IPS-20b (cell line): ENCODE data around the gene TSKS.

ENCODE experiments used
- H3K27ac ChIP-seq: one replicate; pipeline ENCODE4 v1.5.1; 2013; ENCODE audit warnings: low read length
- H3K27me3 ChIP-seq: 2 replicates; pipeline ENCODE4 v1.6.1; 2013; ENCODE audit warnings: mild to moderate bottlenecking, low read length, inconsistent platforms; ENCODE audit not compliant: insufficient read depth
- H3K36me3 ChIP-seq: 2 replicates; pipeline ENCODE4 v1.6.1; 2013; ENCODE audit warnings: low read depth, mild to moderate bottlenecking, inconsistent platforms, low read length, moderate library complexity; ENCODE audit not compliant: insufficient read depth
- H3K4me1 ChIP-seq: 2 replicates; pipeline ENCODE4 v1.6.1; 2013; ENCODE audit warnings: mild to moderate bottlenecking, control low read depth, inconsistent platforms, low read length, moderate library complexity; ENCODE audit not compliant: insufficient read depth
- H3K4me3 ChIP-seq: 2 replicates; pipeline ENCODE4 v1.5.1; 2013; ENCODE audit warnings: mild to moderate bottlenecking, low read length, inconsistent platforms
- H3K9ac ChIP-seq: 2 replicates; pipeline ENCODE4 v1.6.1; 2013; ENCODE audit warnings: low read depth, mild to moderate bottlenecking, inconsistent platforms, low read length, moderate library complexity
- H3K9me3 ChIP-seq: 2 replicates; pipeline ENCODE4 v1.6.1; 2013; ENCODE audit warnings: mild to moderate bottlenecking, low read depth, low read length, inconsistent platforms; ENCODE audit not compliant: insufficient read depth

Gene TSKS, protein sequence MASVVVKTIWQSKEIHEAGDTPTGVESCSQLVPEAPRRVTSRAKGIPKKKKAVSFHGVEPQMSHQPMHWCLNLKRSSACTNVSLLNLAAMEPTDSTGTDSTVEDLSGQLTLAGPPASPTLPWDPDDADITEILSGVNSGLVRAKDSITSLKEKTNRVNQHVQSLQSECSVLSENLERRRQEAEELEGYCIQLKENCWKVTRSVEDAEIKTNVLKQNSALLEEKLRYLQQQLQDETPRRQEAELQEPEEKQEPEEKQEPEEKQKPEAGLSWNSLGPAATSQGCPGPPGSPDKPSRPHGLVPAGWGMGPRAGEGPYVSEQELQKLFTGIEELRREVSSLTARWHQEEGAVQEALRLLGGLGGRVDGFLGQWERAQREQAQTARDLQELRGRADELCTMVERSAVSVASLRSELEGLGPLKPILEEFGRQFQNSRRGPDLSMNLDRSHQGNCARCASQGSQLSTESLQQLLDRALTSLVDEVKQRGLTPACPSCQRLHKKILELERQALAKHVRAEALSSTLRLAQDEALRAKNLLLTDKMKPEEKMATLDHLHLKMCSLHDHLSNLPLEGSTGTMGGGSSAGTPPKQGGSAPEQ

DNA sequence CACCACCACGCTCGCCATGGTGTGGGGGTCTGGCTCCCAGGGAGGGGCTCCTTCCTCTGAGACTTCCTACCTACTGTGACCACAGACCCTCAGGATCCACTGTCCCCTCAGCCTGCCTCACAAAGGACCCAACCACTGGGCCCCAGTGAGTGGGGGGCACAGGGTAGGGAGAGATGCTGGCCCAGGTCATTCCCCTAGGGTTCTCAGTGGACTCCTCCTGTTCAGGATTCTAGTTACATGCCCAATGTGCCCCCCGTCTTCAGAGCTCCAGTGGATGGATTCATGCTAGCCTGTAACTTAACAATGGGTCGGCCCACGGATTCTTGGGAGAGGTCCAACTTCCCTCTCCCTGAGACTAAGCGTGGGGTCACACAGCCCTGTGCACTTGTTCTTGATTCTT is at the start of gene TSKS:
TSS of gene TSKS (minus strand) at position 77 of the 400 bp plus-strand sequence. CDS start at position 18, 59 bp downstream.
- Histone ChIP-seq H3K27ac (no peak within 1 kb of the TSS), H3K36me3 (no peaks in the 10 kb centered on the region), H3K9me3 (no peaks in the 10 kb centered on the region), H3K4me1 (peaks cover 3% of the 10 kb centered on the region; the same call in 1 of the 2 replicates), H3K9ac (no peak within 1 kb of the TSS), H3K4me3 (no peak within 1 kb of the TSS), H3K27me3 (no peaks in the 10 kb centered on the region)

GRCh38 chr19:49812452-49812996 is 49.4 kb upstream of the TSKS start:
- Histone ChIP-seq H3K27me3 (peaks cover 4% of the 10 kb centered on the region; the same call in 1 of the 2 replicates), H3K27ac (peak overlapping the region; percentile 93), H3K4me1 (peaks cover 13% of the 10 kb centered on the region), H3K9ac (peak overlapping the region; percentile 92; the same call in 1 of the 2 replicates), H3K36me3 (peaks cover 5% of the 10 kb centered on the region), H3K9me3 (no peaks in the 10 kb centered on the region), H3K4me3 (peak overlapping the region; percentile 95)

DNA sequence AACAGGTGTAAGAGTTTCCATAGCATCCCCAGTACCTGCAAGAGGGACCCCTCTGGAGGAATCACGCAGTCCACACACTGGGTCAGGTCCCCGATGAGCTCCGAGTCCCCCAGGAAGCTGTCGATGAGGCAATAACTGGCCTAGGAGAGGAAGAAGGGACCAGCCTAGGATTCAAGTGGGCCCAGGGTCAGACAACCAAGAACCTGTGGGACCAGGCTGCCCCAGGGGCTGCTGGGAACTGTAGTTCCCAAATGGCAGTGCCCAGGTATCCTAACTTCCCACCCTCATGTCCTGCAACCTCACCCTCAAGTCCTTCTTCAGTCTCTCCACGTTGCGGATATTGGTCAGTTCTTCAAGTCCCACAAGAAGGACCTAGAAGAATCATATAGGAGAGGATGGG is 48.2 kb upstream of the TSKS start:
- peaks cover 4% of the 10 kb centered on the region; the same call in 1 of the 2 replicates for H3K27me3 ChIP-seq
- H3K27ac ChIP-seq = no peak overlapping the region
- H3K4me1 ChIP-seq = peaks cover 13% of the 10 kb centered on the region
- no peaks in the 10 kb centered on the region for H3K9me3 ChIP-seq
- H3K36me3 ChIP-seq = peaks cover 13% of the 10 kb centered on the region
- no peak overlapping the region for H3K4me3 ChIP-seq
- H3K9ac ChIP-seq = no peak overlapping the region

DNA sequence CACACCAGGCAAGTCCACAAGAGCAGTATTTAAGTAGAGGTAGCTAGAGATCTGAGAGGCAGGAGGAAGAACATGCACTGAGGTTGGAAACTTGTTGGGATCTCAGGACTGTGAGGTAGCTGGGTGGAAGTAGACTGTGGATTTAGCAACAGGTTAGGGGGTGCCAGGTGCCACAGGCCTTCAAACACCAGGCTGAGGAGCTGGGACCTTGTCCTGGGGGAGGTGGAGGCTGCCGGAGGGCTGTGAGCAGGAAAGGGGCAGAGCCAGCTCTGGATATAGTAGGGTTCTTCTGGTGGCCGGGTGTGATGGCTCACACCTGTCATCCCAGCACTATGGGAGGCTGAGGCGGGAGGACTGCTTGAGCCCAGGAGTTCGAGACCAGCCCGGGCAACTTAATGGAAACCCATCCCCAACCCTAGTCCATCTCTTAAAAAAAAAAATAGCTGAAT is 46.9 kb upstream of the TSKS start:
- Histone ChIP-seq H3K4me1 (peaks cover 13% of the 10 kb centered on the region), H3K27me3 (peaks cover 4% of the 10 kb centered on the region; the same call in 1 of the 2 replicates), H3K4me3 (peak overlapping the region; percentile 77), H3K9me3 (no peaks in the 10 kb centered on the region), H3K9ac (peak overlapping the region; percentile 67; the same call in 1 of the 2 replicates), H3K27ac (no peak overlapping the region), H3K36me3 (peaks cover 16% of the 10 kb centered on the region)

- peaks cover 13% of the 10 kb centered on the region for H3K4me1 ChIP-seq
- peak overlapping the region; percentile 77 for H3K4me3 ChIP-seq
- no peaks in the 10 kb centered on the region for H3K9me3 ChIP-seq
- no peak overlapping the region for H3K27ac ChIP-seq
- H3K27me3 ChIP-seq = peaks cover 4% of the 10 kb centered on the region; the same call in 1 of the 2 replicates
- H3K9ac ChIP-seq = peak overlapping the region; percentile 67; the same call in 1 of the 2 replicates
- peaks cover 16% of the 10 kb centered on the region for H3K36me3 ChIP-seq
Measured at GRCh38 chr19:49809160-49809940, 46.2 kb upstream of the TSKS start.

DNA sequence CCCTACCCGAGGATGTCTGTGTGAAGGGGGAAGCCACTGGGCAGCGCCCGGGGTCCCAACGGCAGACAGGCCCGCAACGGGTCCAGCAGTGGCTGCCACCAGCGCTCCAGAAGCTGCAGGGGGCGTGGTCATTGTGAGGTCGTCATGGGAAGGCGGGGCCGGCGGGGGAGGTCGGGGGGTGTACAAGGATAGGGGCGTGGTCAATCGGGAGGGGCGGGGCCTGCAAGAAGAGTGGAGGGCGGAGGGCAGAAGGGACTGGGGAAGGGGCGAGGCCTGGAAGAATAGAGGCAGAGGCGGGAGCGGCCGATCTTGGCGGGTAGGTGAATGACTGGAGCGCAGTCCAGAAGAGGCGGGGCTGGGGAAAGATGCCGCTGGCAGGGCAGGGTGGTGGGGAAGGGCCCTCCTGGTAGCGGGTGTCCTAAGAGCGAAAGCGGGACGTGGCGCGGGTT is 45.6 kb upstream of the TSKS start:
- H3K4me1 ChIP-seq = peaks cover 13% of the 10 kb centered on the region
- H3K4me3 ChIP-seq = peak overlapping the region; percentile 77
- peaks cover 4% of the 10 kb centered on the region; the same call in 1 of the 2 replicates for H3K27me3 ChIP-seq
- peak overlapping the region; percentile 67; the same call in 1 of the 2 replicates for H3K9ac ChIP-seq
- H3K9me3 ChIP-seq = no peaks in the 10 kb centered on the region
- H3K36me3 ChIP-seq = peaks cover 19% of the 10 kb centered on the region
- H3K27ac ChIP-seq = no peak overlapping the region

DNA sequence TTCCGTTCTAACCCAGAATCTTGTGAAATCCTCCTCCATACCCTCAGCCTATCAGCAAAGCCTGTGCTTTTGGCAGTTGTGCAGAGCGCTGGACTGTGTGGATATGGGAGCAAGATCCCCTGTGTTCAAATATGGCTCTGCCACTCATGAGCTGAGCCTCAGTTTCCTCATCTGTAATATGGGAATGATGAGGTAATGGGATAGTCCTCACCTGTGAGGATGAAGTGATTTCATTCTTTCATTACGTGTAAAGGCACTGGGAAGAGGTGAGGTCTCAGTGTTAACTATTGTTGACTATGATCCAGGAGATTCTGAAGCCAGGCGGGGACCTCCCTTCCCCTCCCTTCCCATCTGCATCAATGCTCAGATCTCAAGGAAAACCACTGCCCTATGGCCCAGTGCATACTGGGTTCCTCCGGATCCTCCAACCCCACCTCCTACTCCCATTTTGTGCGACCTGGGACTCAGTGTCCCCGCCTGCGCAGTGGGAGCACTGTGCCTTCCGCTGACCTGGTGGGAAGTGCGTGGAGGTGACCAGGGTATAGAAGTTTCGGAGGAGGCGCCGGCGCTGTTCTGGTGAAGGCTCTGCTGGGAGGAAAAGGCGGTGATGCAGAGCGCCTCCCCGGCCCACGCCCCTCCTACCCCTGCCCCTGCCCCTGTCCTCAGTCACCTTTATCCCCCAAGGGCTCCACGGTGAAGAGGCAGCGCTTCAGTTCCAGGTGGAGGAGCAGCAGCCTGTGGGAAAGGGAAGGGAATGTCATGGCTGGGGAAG is 45.0 kb upstream of the TSKS start:
- Histone ChIP-seq H3K9me3 (no peaks in the 10 kb centered on the region), H3K4me3 (peak overlapping the region; percentile 55; the same call in 1 of the 2 replicates), H3K27me3 (peaks cover 4% of the 10 kb centered on the region; the same call in 1 of the 2 replicates), H3K27ac (no peak overlapping the region), H3K4me1 (peaks cover 13% of the 10 kb centered on the region), H3K36me3 (peaks cover 26% of the 10 kb centered on the region), H3K9ac (peak overlapping the region; percentile 63; the same call in 1 of the 2 replicates)

GRCh38 chr19:49807058-49807903 is 44.2 kb upstream of the TSKS start:
- Histone ChIP-seq H3K9me3 (no peaks in the 10 kb centered on the region), H3K9ac (no peak overlapping the region), H3K4me3 (no peak overlapping the region), H3K27me3 (peaks cover 4% of the 10 kb centered on the region; the same call in 1 of the 2 replicates), H3K36me3 (peaks cover 28% of the 10 kb centered on the region), H3K27ac (no peak overlapping the region), H3K4me1 (peaks cover 10% of the 10 kb centered on the region)

DNA sequence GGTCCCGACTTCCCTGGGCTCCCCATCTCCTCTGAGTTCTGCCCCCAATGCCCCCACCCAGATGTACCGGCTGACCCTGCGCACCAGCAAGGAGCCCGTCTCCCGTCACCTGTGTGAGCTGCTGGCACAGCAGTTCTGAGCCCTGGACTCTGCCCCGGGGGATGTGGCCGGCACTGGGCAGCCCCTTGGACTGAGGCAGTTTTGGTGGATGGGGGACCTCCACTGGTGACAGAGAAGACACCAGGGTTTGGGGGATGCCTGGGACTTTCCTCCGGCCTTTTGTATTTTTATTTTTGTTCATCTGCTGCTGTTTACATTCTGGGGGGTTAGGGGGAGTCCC is 43.5 kb upstream of the TSKS start:
- Histone ChIP-seq H3K27me3 (peaks cover 4% of the 10 kb centered on the region; the same call in 1 of the 2 replicates), H3K4me1 (peaks cover 7% of the 10 kb centered on the region), H3K27ac (no peak overlapping the region), H3K36me3 (peaks cover 28% of the 10 kb centered on the region), H3K4me3 (no peak overlapping the region), H3K9ac (no peak overlapping the region), H3K9me3 (no peaks in the 10 kb centered on the region)
